ENCODE results near the gene LRRC15.

LRRC15 gene

GRCh38 chr3:194320100-194320499 lies 49.4 kb downstream of the LRRC15 start:
- no peak for DNase-seq (ENCODE audit: low read depth, low spot score)
- WGBS (ENCODE audit: insufficient coverage, insufficient read length) = no CpG with 5 or more reads among the region's 5 CpGs
- H3K36me3 ChIP-seq (ENCODE audit: control insufficient read depth, insufficient read depth, low read length) = no peaks in the 10 kb centered on the region
- H3K27ac ChIP-seq (ENCODE audit: low read length) = no peak overlapping the region
- no peaks in the 10 kb centered on the region for H3K27me3 ChIP-seq (ENCODE audit: control insufficient read depth, insufficient read depth, low read length)
- H3K4me1 ChIP-seq (ENCODE audit: control insufficient read depth, insufficient read depth, low read length) = 0 out of 2 replicates have a peak, but pooled peaks cover 1% of the 10 kb centered on the region
- no peak overlapping the region for H3K4me3 ChIP-seq (ENCODE audit: low read length)
- H3K9me3 ChIP-seq (ENCODE audit: control insufficient read depth, insufficient read depth, low read length) = no peaks in the 10 kb centered on the region; the same call in 1 of the 2 replicates

GRCh38 chr3:194318511-194319161 lies 50.9 kb downstream of the LRRC15 start:
- Histone ChIP-seq H3K9me3 (ENCODE audit: control insufficient read depth, insufficient read depth, low read length) (no peaks in the 10 kb centered on the region; the same call in 1 of the 2 replicates), H3K4me1 (ENCODE audit: control insufficient read depth, insufficient read depth, low read length) (peaks cover 4% of the 10 kb centered on the region; the same call in 1 of the 2 replicates), H3K36me3 (ENCODE audit: control insufficient read depth, insufficient read depth, low read length) (no peaks in the 10 kb centered on the region), H3K27ac (ENCODE audit: low read length) (no peak overlapping the region), H3K27me3 (ENCODE audit: control insufficient read depth, insufficient read depth, low read length) (no peaks in the 10 kb centered on the region), H3K4me3 (ENCODE audit: low read length) (no peak overlapping the region; the same call in 1 of the 2 replicates)
- WGBS (ENCODE audit: insufficient coverage, insufficient read length) = no CpG with 5 or more reads among the region's 3 CpGs
- no peak for DNase-seq (ENCODE audit: low read depth, low spot score)

- Histone ChIP-seq H3K36me3 (ENCODE audit: control insufficient read depth, insufficient read depth, low read length) (no peaks in the 10 kb centered on the region), H3K9me3 (ENCODE audit: control insufficient read depth, insufficient read depth, low read length) (no peaks in the 10 kb centered on the region; the same call in 1 of the 2 replicates), H3K27ac (ENCODE audit: low read length) (no peak overlapping the region), H3K4me1 (ENCODE audit: control insufficient read depth, insufficient read depth, low read length) (peaks cover 7% of the 10 kb centered on the region), H3K27me3 (ENCODE audit: control insufficient read depth, insufficient read depth, low read length) (0 out of 2 replicates have a peak, but pooled peaks cover 2% of the 10 kb centered on the region), H3K4me3 (ENCODE audit: low read length) (no peak overlapping the region)
- no peak for DNase-seq (ENCODE audit: low read depth, low spot score)
- WGBS (ENCODE audit: insufficient coverage, insufficient read length) = no CpG with 5 or more reads among the region's 6 CpGs
Observed at GRCh38 chr3:194316918-194317317, 52.6 kb downstream of the LRRC15 start.

- no peaks in the 10 kb centered on the region; the same call in 1 of the 2 replicates for H3K9me3 ChIP-seq (ENCODE audit: control insufficient read depth, insufficient read depth, low read length)
Observed at GRCh38 chr3:194315965-194316361, 53.6 kb downstream of the LRRC15 start.

GRCh38 chr3:194315088-194315964 lies 54.2 kb downstream of the LRRC15 start:
- 0 out of 2 replicates have a peak, but pooled peaks cover 2% of the 10 kb centered on the region for H3K27me3 ChIP-seq (ENCODE audit: control insufficient read depth, insufficient read depth, low read length)
- DNase-seq (ENCODE audit: low read depth, low spot score) = peak; percentile 78

More at GRCh38 chr3:194315965-194316361, 53.6 kb downstream of the LRRC15 start:
- no peak overlapping the region for H3K27ac ChIP-seq (ENCODE audit: low read length)
- H3K27me3 ChIP-seq (ENCODE audit: control insufficient read depth, insufficient read depth, low read length) = 0 out of 2 replicates have a peak, but pooled peaks cover 2% of the 10 kb centered on the region
- peaks cover 7% of the 10 kb centered on the region for H3K4me1 ChIP-seq (ENCODE audit: control insufficient read depth, insufficient read depth, low read length)
- WGBS (ENCODE audit: insufficient coverage, insufficient read length) = no CpG with 5 or more reads among the region's 17 CpGs
- no peak overlapping the region for H3K4me3 ChIP-seq (ENCODE audit: low read length)
- H3K36me3 ChIP-seq (ENCODE audit: control insufficient read depth, insufficient read depth, low read length) = no peaks in the 10 kb centered on the region
- DNase-seq (ENCODE audit: low read depth, low spot score) = no peak

GRCh38 chr3:194314388-194315068 lies 55.0 kb downstream of the LRRC15 start:
- no peak for DNase-seq (ENCODE audit: low read depth, low spot score)
- Histone ChIP-seq H3K27ac (ENCODE audit: low read length) (no peak overlapping the region), H3K4me3 (ENCODE audit: low read length) (no peak overlapping the region), H3K4me1 (ENCODE audit: control insufficient read depth, insufficient read depth, low read length) (peaks cover 7% of the 10 kb centered on the region), H3K36me3 (ENCODE audit: control insufficient read depth, insufficient read depth, low read length) (no peaks in the 10 kb centered on the region), H3K27me3 (ENCODE audit: control insufficient read depth, insufficient read depth, low read length) (0 out of 2 replicates have a peak, but pooled peaks cover 2% of the 10 kb centered on the region), H3K9me3 (ENCODE audit: control insufficient read depth, insufficient read depth, low read length) (no peaks in the 10 kb centered on the region; the same call in 1 of the 2 replicates)
- no CpG with 5 or more reads among the region's 13 CpGs for WGBS (ENCODE audit: insufficient coverage, insufficient read length)

More at GRCh38 chr3:194315088-194315964, 54.2 kb downstream of the LRRC15 start:
- H3K4me1 ChIP-seq (ENCODE audit: control insufficient read depth, insufficient read depth, low read length) = peaks cover 7% of the 10 kb centered on the region
- H3K27ac ChIP-seq (ENCODE audit: low read length) = no peak overlapping the region
- H3K36me3 ChIP-seq (ENCODE audit: control insufficient read depth, insufficient read depth, low read length) = no peaks in the 10 kb centered on the region
- WGBS (ENCODE audit: insufficient coverage, insufficient read length) = no CpG with 5 or more reads among the region's 54 CpGs
- H3K4me3 ChIP-seq (ENCODE audit: low read length) = peak overlapping the region; percentile 21; the same call in 1 of the 2 replicates
- H3K9me3 ChIP-seq (ENCODE audit: control insufficient read depth, insufficient read depth, low read length) = no peaks in the 10 kb centered on the region; the same call in 1 of the 2 replicates

- 0 out of 2 replicates have a peak, but pooled peaks cover 2% of the 10 kb centered on the region for H3K27me3 ChIP-seq (ENCODE audit: control insufficient read depth, insufficient read depth, low read length)
- WGBS (ENCODE audit: insufficient coverage, insufficient read length) = no CpG with 5 or more reads among the region's 15 CpGs
- H3K4me1 ChIP-seq (ENCODE audit: control insufficient read depth, insufficient read depth, low read length) = peaks cover 7% of the 10 kb centered on the region
- H3K9me3 ChIP-seq (ENCODE audit: control insufficient read depth, insufficient read depth, low read length) = no peaks in the 10 kb centered on the region; the same call in 1 of the 2 replicates
- H3K27ac ChIP-seq (ENCODE audit: low read length) = no peak overlapping the region
- DNase-seq (ENCODE audit: low read depth, low spot score) = no peak
- no peak overlapping the region for H3K4me3 ChIP-seq (ENCODE audit: low read length)
- H3K36me3 ChIP-seq (ENCODE audit: control insufficient read depth, insufficient read depth, low read length) = no peaks in the 10 kb centered on the region
Observed at GRCh38 chr3:194313560-194314387, 55.8 kb downstream of the LRRC15 start.

GRCh38 chr3:194312743-194313281 lies 56.7 kb downstream of the LRRC15 start:
- no peak overlapping the region for H3K27ac ChIP-seq (ENCODE audit: low read length)
- 0 out of 2 replicates have a peak, but pooled peaks cover 2% of the 10 kb centered on the region for H3K27me3 ChIP-seq (ENCODE audit: control insufficient read depth, insufficient read depth, low read length)
- DNase-seq (ENCODE audit: low read depth, low spot score) = no peak
- no CpG with 5 or more reads among the region's 16 CpGs for WGBS (ENCODE audit: insufficient coverage, insufficient read length)
- H3K4me1 ChIP-seq (ENCODE audit: control insufficient read depth, insufficient read depth, low read length) = peaks cover 7% of the 10 kb centered on the region
- no peaks in the 10 kb centered on the region for H3K36me3 ChIP-seq (ENCODE audit: control insufficient read depth, insufficient read depth, low read length)
- no peak overlapping the region for H3K4me3 ChIP-seq (ENCODE audit: low read length)
- H3K9me3 ChIP-seq (ENCODE audit: control insufficient read depth, insufficient read depth, low read length) = no peaks in the 10 kb centered on the region

GRCh38 chr3:194312186-194312742 lies 57.3 kb downstream of the LRRC15 start:
- no CpG with 5 or more reads among the region's 7 CpGs for WGBS (ENCODE audit: insufficient coverage, insufficient read length)
- Histone ChIP-seq H3K27me3 (ENCODE audit: control insufficient read depth, insufficient read depth, low read length) (0 out of 2 replicates have a peak, but pooled peaks cover 2% of the 10 kb centered on the region), H3K36me3 (ENCODE audit: control insufficient read depth, insufficient read depth, low read length) (no peaks in the 10 kb centered on the region), H3K9me3 (ENCODE audit: control insufficient read depth, insufficient read depth, low read length) (no peaks in the 10 kb centered on the region), H3K4me1 (ENCODE audit: control insufficient read depth, insufficient read depth, low read length) (peaks cover 7% of the 10 kb centered on the region), H3K4me3 (ENCODE audit: low read length) (no peak overlapping the region), H3K27ac (ENCODE audit: low read length) (no peak overlapping the region)
- no peak for DNase-seq (ENCODE audit: low read depth, low spot score)

Measured in iPS DF 6.9 (cell line).